ENCODE measurements around the gene TMEM259.
A peak's percentile ranks its signal among the peaks of the same experiment; 100 is the strongest.
"Not testable (repeated sequence)": the region's sequence is repeated elsewhere in the genome, so short reads cannot be mapped to it uniquely, and the experiment has no call there.

The TMEM259 gene

GRCh38 chr19:1026783-1027649 lies 6.1 kb upstream of the TMEM259 start:
- H3K4me3 ChIP-seq (replicated peaks; ENCODE audit: low read depth, low read length): peak overlapping the region; percentile 97
- no peaks in the 10 kb centered on the region for H3K27me3 ChIP-seq (replicated peaks; ENCODE audit: control insufficient read depth, insufficient read depth, low read length)
- DNase-seq (ENCODE audit: extremely low read depth, insufficient read length): no peak
- H3K36me3 ChIP-seq (ENCODE audit: control insufficient read depth, insufficient read depth, low read length): peaks cover 4% of the 10 kb centered on the region
- no peak for TF ChIP-seq CTCF (IDR thresholded peaks at IDR 0.05; ENCODE audit: insufficient read depth, low read length, poor library complexity, severe bottlenecking)

GRCh38 chr19:1025960-1026782 lies 5.2 kb upstream of the TMEM259 start, which contains the start of gene CNN2:
TSS of gene CNN2 (plus strand) at chr19:1026608. CDS start at chr19:1026662, 54 bp downstream.
- peak; percentile 87 for DNase-seq (ENCODE audit: extremely low read depth, insufficient read length)
- H3K4me3 ChIP-seq (replicated peaks; ENCODE audit: low read depth, low read length): peak within 1 kb of the TSS; percentile 97
- no peak for TF ChIP-seq CTCF (IDR thresholded peaks at IDR 0.05; ENCODE audit: insufficient read depth, low read length, poor library complexity, severe bottlenecking)
- peaks cover 4% of the 10 kb centered on the region for H3K36me3 ChIP-seq (ENCODE audit: control insufficient read depth, insufficient read depth, low read length)
- no peaks in the 10 kb centered on the region for H3K27me3 ChIP-seq (replicated peaks; ENCODE audit: control insufficient read depth, insufficient read depth, low read length)

GRCh38 chr19:1025080-1025479 lies 4.2 kb upstream of the TMEM259 start:
- H3K4me3 ChIP-seq (replicated peaks; ENCODE audit: low read depth, low read length); H3K36me3 ChIP-seq (ENCODE audit: control insufficient read depth, insufficient read depth, low read length); DNase-seq (ENCODE audit: extremely low read depth, insufficient read length); H3K27me3 ChIP-seq (replicated peaks; ENCODE audit: control insufficient read depth, insufficient read depth, low read length): not testable (repeated sequence)

- H3K4me3 ChIP-seq (replicated peaks; ENCODE audit: low read depth, low read length); DNase-seq (ENCODE audit: extremely low read depth, insufficient read length); H3K27me3 ChIP-seq (replicated peaks; ENCODE audit: control insufficient read depth, insufficient read depth, low read length); H3K36me3 ChIP-seq (ENCODE audit: control insufficient read depth, insufficient read depth, low read length): not testable (repeated sequence)
Observed at GRCh38 chr19:1023883-1024188, 2.9 kb upstream of the TMEM259 start.

GRCh38 chr19:1019980-1020867 lies 699 bp downstream of the TMEM259 start:
- peaks cover 12% of the 10 kb centered on the region for H3K36me3 ChIP-seq (ENCODE audit: control insufficient read depth, insufficient read depth, low read length)
- TF ChIP-seq CTCF (IDR thresholded peaks at IDR 0.05; ENCODE audit: insufficient read depth, low read length, poor library complexity, severe bottlenecking): no peak
- no peaks in the 10 kb centered on the region for H3K27me3 ChIP-seq (replicated peaks; ENCODE audit: control insufficient read depth, insufficient read depth, low read length)
- H3K4me3 ChIP-seq (replicated peaks; ENCODE audit: low read depth, low read length): peak overlapping the region; percentile 98
- no peak for DNase-seq (ENCODE audit: extremely low read depth, insufficient read length)

GRCh38 chr19:1019616-1019961 lies 1.3 kb downstream of the TMEM259 start:
- H3K27me3 ChIP-seq (replicated peaks; ENCODE audit: control insufficient read depth, insufficient read depth, low read length): no peaks in the 10 kb centered on the region
- H3K4me3 ChIP-seq (replicated peaks; ENCODE audit: low read depth, low read length): peak overlapping the region; percentile 98
- DNase-seq (ENCODE audit: extremely low read depth, insufficient read length): no peak
- H3K36me3 ChIP-seq (ENCODE audit: control insufficient read depth, insufficient read depth, low read length): peaks cover 14% of the 10 kb centered on the region
- TF ChIP-seq CTCF (IDR thresholded peaks at IDR 0.05; ENCODE audit: insufficient read depth, low read length, poor library complexity, severe bottlenecking): no peak

All from GM06990 (cell line).